ENCODE measurements around the gene SPRED1.
"Not testable (repeated sequence)": the region's sequence is repeated elsewhere in the genome, so short reads cannot be mapped to it uniquely, and the experiment has no call there.

Gene SPRED1

DNA sequence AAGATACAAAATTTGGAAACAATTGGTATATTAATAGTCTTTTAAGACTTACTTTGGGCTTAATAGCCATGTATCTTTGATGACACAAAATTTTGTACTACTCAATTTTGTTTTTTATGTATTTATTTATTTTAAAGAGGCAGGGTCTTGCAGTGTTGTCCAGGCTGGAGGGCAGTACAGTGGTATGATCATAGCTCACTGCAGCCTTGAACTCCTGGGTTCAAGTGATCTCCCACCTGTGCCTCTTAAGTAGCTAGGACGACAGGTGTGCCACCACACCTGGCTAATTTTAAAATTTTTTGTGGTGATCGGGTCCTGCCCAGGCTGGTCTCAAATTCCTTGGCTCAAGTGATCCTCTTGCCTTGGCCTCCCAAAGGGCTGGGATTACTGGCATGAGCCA lies 6.5 kb downstream of the SPRED1 start:
- WGBS, 2 experiments = 91% methylated on average over 2 of the region's 2 CpGs
- Histone ChIP-seq H3K27ac (ENCODE audit: insufficient read depth, low read depth, low read length, poor library complexity, severe bottlenecking) (no peak overlapping the region), H3K4me1 (ENCODE audit: control insufficient read depth, insufficient read depth, low read length) (peaks cover 5% of the 10 kb centered on the region), H3K4me3 (ENCODE audit: insufficient read depth, low read depth, low read length) (no peak overlapping the region), H3K36me3 (ENCODE audit: control insufficient read depth, insufficient read depth, low read length) (no peaks in the 10 kb centered on the region), H3K27me3 (ENCODE audit: control insufficient read depth, insufficient read depth, low read length, poor library complexity, severe bottlenecking) (no peaks in the 10 kb centered on the region), H3K9me3 (ENCODE audit: control insufficient read depth, low read length) (no peaks in the 10 kb centered on the region)

DNA sequence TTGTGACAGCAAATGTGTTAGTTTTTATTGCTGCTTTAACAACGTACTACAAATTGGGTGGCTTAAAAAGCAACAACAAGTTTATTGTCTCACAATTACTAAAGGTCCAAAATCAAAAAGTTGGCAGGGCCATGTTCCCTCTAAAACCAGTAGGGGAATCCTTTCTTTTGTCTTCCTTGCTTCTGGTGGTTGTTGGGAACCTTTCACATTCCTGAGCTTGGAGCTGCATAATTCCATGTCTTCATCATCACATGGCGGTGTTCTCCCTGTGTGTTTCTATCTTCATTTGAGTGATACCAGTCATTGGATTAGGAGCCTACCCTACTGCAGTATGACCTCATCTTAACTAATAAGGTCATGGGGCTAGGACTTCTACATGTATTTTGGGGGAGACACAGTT lies 7.4 kb downstream of the SPRED1 start:
- WGBS, 2 experiments = 54 to 69% methylated on average over 2 of the region's 2 CpGs
- no peaks in the 10 kb centered on the region for H3K27me3 ChIP-seq (ENCODE audit: control insufficient read depth, insufficient read depth, low read length, poor library complexity, severe bottlenecking)
- H3K9me3 ChIP-seq (ENCODE audit: control insufficient read depth, low read length) = no peaks in the 10 kb centered on the region
- H3K4me1 ChIP-seq (ENCODE audit: control insufficient read depth, insufficient read depth, low read length) = peaks cover 5% of the 10 kb centered on the region
- H3K4me3 ChIP-seq (ENCODE audit: insufficient read depth, low read depth, low read length) = no peak overlapping the region
- no peaks in the 10 kb centered on the region for H3K36me3 ChIP-seq (ENCODE audit: control insufficient read depth, insufficient read depth, low read length)
- H3K27ac ChIP-seq (ENCODE audit: insufficient read depth, low read depth, low read length, poor library complexity, severe bottlenecking) = no peak overlapping the region

GRCh38 chr15:38263251-38263650 lies 10.6 kb downstream of the SPRED1 start:
- no peaks in the 10 kb centered on the region for H3K27me3 ChIP-seq (ENCODE audit: control insufficient read depth, insufficient read depth, low read length, poor library complexity, severe bottlenecking)
- H3K4me3 ChIP-seq (ENCODE audit: insufficient read depth, low read depth, low read length) = no peak overlapping the region
- no peaks in the 10 kb centered on the region for H3K36me3 ChIP-seq (ENCODE audit: control insufficient read depth, insufficient read depth, low read length)
- WGBS, 2 experiments = 96 to 97% methylated on average over 3 of the region's 3 CpGs
- no peaks in the 10 kb centered on the region for H3K9me3 ChIP-seq (ENCODE audit: control insufficient read depth, low read length)
- no peaks in the 10 kb centered on the region for H3K4me1 ChIP-seq (ENCODE audit: control insufficient read depth, insufficient read depth, low read length)
- H3K27ac ChIP-seq (ENCODE audit: insufficient read depth, low read depth, low read length, poor library complexity, severe bottlenecking) = no peak overlapping the region

- WGBS, 2 experiments = 91 to 98% methylated on average over 3 of the region's 3 CpGs
- H3K9me3 ChIP-seq (ENCODE audit: control insufficient read depth, low read length) = no peaks in the 10 kb centered on the region
- no peak overlapping the region for H3K27ac ChIP-seq (ENCODE audit: insufficient read depth, low read depth, low read length, poor library complexity, severe bottlenecking)
- H3K4me3 ChIP-seq (ENCODE audit: insufficient read depth, low read depth, low read length) = no peak overlapping the region
- H3K36me3 ChIP-seq (ENCODE audit: control insufficient read depth, insufficient read depth, low read length) = no peaks in the 10 kb centered on the region
- H3K4me1 ChIP-seq (ENCODE audit: control insufficient read depth, insufficient read depth, low read length) = no peaks in the 10 kb centered on the region
- no peaks in the 10 kb centered on the region for H3K27me3 ChIP-seq (ENCODE audit: control insufficient read depth, insufficient read depth, low read length, poor library complexity, severe bottlenecking)
These were observed 11.4 kb downstream of the SPRED1 start for GRCh38 chr15:38263996-38264395.

DNA sequence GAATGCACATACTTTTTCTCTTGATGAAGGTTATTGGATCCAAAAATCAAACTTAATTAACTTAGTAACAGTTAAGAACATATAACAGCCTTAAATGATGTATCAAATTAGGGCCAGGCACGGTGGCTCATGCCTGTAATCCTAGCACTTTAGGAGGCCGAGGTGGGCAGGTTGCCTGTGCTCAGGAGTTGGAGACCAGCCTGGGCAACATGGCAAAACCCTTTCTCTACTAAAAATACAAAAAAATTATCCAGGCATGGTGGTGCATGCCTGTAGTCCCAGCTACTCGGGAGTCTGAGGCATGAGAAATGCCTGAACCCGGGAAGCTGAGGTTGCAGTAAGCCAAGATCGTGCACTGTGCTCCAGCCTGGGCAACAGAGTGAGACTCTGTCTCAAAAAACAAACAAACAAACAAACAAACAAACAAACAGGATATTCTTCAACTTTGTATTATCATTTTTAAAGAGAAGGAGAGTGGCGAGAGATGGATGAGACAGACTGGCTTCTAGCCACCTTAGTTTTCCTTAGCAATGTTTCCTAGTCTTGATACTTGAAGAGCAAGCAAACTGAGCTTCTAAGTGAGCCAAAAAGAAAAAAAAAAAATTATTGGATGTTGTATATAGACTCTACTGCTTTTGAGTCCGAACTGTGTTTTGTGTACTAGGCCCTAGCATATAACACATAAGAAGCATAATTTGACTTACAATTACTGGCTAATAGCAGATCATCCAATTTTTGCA lies 13.8 kb downstream of the SPRED1 start:
- no peaks in the 10 kb centered on the region for H3K36me3 ChIP-seq (ENCODE audit: control insufficient read depth, insufficient read depth, low read length)
- no peak overlapping the region for H3K27ac ChIP-seq (ENCODE audit: insufficient read depth, low read depth, low read length, poor library complexity, severe bottlenecking)
- WGBS, 2 experiments = 83 to 87% methylated on average over 6 to 7 of the region's 7 CpGs
- no peak overlapping the region for H3K4me3 ChIP-seq (ENCODE audit: insufficient read depth, low read depth, low read length)
- H3K27me3 ChIP-seq (ENCODE audit: control insufficient read depth, insufficient read depth, low read length, poor library complexity, severe bottlenecking) = no peaks in the 10 kb centered on the region
- H3K4me1 ChIP-seq (ENCODE audit: control insufficient read depth, insufficient read depth, low read length) = no peaks in the 10 kb centered on the region
- H3K9me3 ChIP-seq (ENCODE audit: control insufficient read depth, low read length) = no peaks in the 10 kb centered on the region

- H3K27me3 ChIP-seq (ENCODE audit: control insufficient read depth, insufficient read depth, low read length, poor library complexity, severe bottlenecking) = no peaks in the 10 kb centered on the region
- WGBS, 2 experiments = 100% methylated on average over 2 of the region's 3 CpGs; no CpG with 5 or more reads in 1 of the 2 experiments
- no peak overlapping the region for H3K27ac ChIP-seq (ENCODE audit: insufficient read depth, low read depth, low read length, poor library complexity, severe bottlenecking)
- H3K4me3 ChIP-seq (ENCODE audit: insufficient read depth, low read depth, low read length) = no peak overlapping the region
- no peaks in the 10 kb centered on the region for H3K36me3 ChIP-seq (ENCODE audit: control insufficient read depth, insufficient read depth, low read length)
- no peaks in the 10 kb centered on the region for H3K4me1 ChIP-seq (ENCODE audit: control insufficient read depth, insufficient read depth, low read length)
- H3K9me3 ChIP-seq (ENCODE audit: control insufficient read depth, low read length) = no peaks in the 10 kb centered on the region
These were observed 14.9 kb downstream of the SPRED1 start for GRCh38 chr15:38267421-38268022.

GRCh38 chr15:38271144-38271543 lies 18.5 kb downstream of the SPRED1 start:
- Histone ChIP-seq H3K4me1 (ENCODE audit: control insufficient read depth, insufficient read depth, low read length) (no peaks in the 10 kb centered on the region), H3K36me3 (ENCODE audit: control insufficient read depth, insufficient read depth, low read length) (no peaks in the 10 kb centered on the region), H3K9me3 (ENCODE audit: control insufficient read depth, low read length) (no peaks in the 10 kb centered on the region), H3K27ac (ENCODE audit: insufficient read depth, low read depth, low read length, poor library complexity, severe bottlenecking) (no peak overlapping the region), H3K27me3 (ENCODE audit: control insufficient read depth, insufficient read depth, low read length, poor library complexity, severe bottlenecking) (no peaks in the 10 kb centered on the region), H3K4me3 (ENCODE audit: insufficient read depth, low read depth, low read length) (no peak overlapping the region)

DNA sequence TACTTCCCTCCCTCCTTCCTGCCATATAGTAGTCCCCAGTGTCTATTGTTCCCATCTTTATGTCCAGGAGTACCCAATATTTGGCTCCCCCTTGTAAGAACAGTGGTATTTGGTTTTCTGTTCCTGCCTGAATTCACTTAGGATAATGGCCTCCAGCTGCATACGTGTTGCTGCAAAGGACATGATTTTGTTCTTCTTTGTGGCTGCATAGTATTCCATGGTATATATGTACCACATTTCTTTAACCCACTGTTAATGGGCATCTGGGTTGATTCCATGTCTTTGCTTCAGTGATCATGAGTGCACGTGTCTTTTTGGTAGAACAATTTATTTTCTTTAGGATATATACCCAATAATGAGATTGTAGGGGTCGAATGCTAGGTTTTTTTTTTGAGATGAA lies 19.3 kb downstream of the SPRED1 start:
- Histone ChIP-seq H3K27ac (ENCODE audit: insufficient read depth, low read depth, low read length, poor library complexity, severe bottlenecking) (no peak overlapping the region), H3K27me3 (ENCODE audit: control insufficient read depth, insufficient read depth, low read length, poor library complexity, severe bottlenecking) (no peaks in the 10 kb centered on the region), H3K4me3 (ENCODE audit: insufficient read depth, low read depth, low read length) (no peak overlapping the region), H3K4me1 (ENCODE audit: control insufficient read depth, insufficient read depth, low read length) (no peaks in the 10 kb centered on the region), H3K9me3 (ENCODE audit: control insufficient read depth, low read length) (no peaks in the 10 kb centered on the region), H3K36me3 (ENCODE audit: control insufficient read depth, insufficient read depth, low read length) (no peaks in the 10 kb centered on the region)
- WGBS, 2 experiments = 100% methylated on average over 1 to 2 of the region's 3 CpGs

DNA sequence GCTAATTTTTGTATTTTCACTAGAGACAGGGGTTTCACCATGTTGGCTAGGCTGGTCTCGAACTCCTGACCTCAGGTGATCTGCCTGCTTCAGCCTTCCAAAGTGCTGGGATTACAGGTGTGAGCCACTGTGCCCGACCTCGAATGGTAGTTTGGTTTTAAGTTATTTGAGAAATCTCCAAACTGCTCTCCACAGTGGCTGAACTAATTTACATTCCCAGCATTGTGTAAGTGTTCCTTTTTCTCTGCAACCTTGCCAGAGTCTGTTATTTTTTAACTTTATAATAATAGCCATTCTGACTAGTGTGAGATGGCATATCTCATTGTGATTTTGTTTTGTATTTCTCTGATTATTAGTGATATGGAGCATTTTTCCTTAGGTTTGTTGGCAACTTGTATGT lies 19.8 kb downstream of the SPRED1 start:
- H3K27ac ChIP-seq (ENCODE audit: insufficient read depth, low read depth, low read length, poor library complexity, severe bottlenecking); H3K36me3 ChIP-seq (ENCODE audit: control insufficient read depth, insufficient read depth, low read length); H3K4me1 ChIP-seq (ENCODE audit: control insufficient read depth, insufficient read depth, low read length); H3K9me3 ChIP-seq (ENCODE audit: control insufficient read depth, low read length); H3K4me3 ChIP-seq (ENCODE audit: insufficient read depth, low read depth, low read length); H3K27me3 ChIP-seq (ENCODE audit: control insufficient read depth, insufficient read depth, low read length, poor library complexity, severe bottlenecking): not testable (repeated sequence)
- WGBS, 2 experiments = 78 to 80% methylated on average over 3 of the region's 3 CpGs

DNA sequence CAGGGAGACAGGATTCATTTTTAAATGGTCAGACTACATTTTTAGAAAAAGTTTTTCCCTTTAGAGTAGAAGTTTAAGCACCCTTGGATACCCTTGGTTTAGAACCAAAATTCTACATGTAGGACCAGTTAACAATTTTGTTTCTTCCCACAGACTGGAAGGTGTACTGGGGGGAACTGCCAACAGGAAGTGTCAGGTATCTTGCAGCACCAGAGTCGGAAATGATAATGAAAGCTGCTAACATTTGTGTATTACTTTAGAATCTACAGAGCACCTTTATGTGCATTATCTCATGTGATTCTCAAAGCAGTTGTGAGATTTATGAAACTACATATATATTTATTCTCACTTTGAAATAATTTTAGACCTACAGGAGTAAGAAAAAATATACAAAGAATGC lies 21.5 kb downstream of the SPRED1 start:
- 95 to 100% methylated on average over 1 of the region's 1 CpG for WGBS, 2 experiments
- Histone ChIP-seq H3K4me1 (ENCODE audit: control insufficient read depth, insufficient read depth, low read length) (no peaks in the 10 kb centered on the region), H3K27me3 (ENCODE audit: control insufficient read depth, insufficient read depth, low read length, poor library complexity, severe bottlenecking) (no peaks in the 10 kb centered on the region), H3K36me3 (ENCODE audit: control insufficient read depth, insufficient read depth, low read length) (no peaks in the 10 kb centered on the region), H3K9me3 (ENCODE audit: control insufficient read depth, low read length) (no peaks in the 10 kb centered on the region), H3K4me3 (ENCODE audit: insufficient read depth, low read depth, low read length) (no peak overlapping the region), H3K27ac (ENCODE audit: insufficient read depth, low read depth, low read length, poor library complexity, severe bottlenecking) (no peak overlapping the region)

Measured in ectodermal cell (in vitro differentiated cells).